Choroid plexus epithelial cell (primary cell): ENCODE results near the gene FRMD8.

ENCODE experiments used
- DNase-seq: peaks from one replicate; pipeline ENCODE4 v3.0.0-alpha.2; 2010; ENCODE audit warnings: low read depth
- H3K4me3 ChIP-seq: 2 replicates; pipeline ENCODE4 v1.5.1; 2011; ENCODE audit warnings: low read depth, mild to moderate bottlenecking, control low read depth, low read length, moderate library complexity
- CTCF ChIP-seq: conservative IDR thresholded peaks from 2 replicates; pipeline ENCODE4 v1.5.1; 2011; ENCODE audit warnings: low read depth, mild to moderate bottlenecking, control low read depth, inconsistent platforms, low read length, moderate library complexity

Gene FRMD8

DNA sequence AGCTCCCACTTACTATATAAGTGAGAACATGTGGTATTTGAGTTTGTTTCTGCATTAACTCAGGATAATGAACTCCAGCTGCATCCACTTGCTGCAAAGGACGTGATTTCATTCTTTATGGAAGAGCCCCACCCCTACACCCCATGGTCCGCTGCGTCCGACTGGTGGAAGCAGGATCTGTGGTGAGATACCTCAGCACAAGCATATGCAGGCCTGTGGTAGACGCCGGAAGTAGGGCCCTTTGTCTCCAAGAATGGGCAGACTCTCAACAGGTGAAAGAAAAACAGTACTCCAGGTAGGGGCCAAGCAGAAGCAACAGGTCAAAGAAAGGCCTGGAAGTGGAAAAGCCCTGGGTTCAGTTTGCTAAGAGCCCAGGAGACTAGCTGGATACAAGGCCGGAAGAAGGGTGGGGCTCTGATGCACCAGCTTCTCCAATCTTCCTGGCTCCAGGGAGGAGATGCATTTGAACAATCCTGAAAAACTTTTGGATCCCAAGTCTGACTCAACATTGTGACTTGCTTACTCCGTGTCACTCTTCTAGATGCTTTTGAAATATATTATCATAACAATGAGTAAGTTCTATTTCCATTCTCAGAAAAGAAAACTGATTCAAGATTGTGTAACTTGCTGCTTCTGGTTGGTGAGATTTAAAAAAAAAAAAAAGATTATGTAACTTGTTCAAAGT, 66.5 kb downstream of the FRMD8 start:
- H3K4me3 ChIP-seq, result no peak overlapping the region
- DNase-seq, result peak; percentile 68
- no peak for TF ChIP-seq CTCF

DNA sequence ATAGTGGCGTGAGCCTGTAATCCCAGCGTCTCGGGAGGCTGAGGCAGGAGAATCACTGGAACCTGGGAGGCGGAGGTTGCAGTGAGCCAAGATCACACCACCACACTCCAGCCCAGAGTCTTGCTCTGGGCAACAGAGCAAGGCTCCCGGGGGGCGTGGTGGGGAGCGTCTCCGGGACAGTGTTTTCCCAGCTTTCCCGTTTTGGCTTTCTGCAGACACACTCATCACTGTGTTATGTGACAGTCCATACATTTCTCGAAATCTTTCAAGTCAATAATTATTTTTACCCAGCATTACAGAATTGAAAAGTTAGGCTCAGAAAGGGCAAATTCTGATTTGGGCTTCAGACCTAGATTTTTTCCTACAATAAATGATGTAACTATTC, 67.9 kb downstream of the FRMD8 start:
- H3K4me3 ChIP-seq, result peak overlapping the region; percentile 63
- no peak for TF ChIP-seq CTCF
- DNase-seq, result no peak

DNA sequence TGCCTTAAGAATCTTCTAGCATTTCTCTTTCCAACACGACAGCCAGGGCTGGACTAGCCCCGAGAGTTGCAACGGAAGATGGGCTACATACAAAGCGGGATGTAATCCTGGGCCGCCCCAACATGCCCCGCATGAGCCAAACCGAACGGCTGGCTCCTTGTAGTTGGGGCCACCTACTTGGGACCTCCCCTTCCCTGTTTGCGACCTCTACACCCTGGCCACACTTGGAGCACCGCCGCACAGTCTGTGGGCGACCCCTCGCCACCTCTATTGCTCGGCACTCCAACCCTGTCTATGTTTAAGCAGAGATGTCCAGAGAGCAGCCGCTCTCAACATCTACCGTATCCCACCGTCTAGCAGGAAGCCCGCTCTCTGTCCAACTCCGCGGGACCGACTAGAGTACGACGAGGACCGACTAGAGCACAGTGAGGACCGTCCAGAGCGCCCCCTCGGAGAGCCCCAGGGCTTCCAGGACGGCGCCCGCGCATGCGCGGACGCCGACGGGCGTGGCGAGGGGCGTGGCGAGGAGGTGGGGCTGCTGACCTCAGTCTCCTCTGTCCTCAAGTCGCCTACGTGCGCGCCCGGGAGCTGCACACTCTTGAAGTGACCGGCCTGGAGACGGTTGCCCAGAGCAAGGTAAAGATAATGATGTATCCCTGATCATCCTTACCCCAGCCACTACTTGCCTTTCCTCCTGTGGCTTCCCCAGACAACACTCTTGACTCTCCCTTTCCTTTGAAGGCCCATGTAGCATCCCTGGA, 68.4 kb downstream of the FRMD8 start:
- peak overlapping the region; percentile 63 for H3K4me3 ChIP-seq
- DNase-seq, result peak; percentile 82
- no peak for TF ChIP-seq CTCF

DNA sequence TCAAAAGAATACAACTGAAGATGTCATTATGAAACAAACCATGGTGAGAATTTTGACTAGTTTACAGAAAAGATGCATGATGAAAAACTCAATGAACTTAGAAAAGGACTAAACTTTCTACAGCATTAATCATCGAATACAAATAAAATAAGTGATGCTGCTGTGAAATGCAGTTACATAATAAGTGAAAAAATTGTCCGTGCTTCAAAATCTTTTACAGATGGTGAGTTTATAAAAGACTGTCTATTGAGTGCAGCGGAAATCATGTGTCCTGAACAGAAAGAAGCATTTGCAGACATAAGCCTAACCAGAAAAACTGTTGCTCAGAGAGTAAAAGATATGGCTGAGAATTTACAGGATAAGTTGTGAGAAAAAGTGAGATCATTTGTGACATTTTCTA, 70.0 kb downstream of the FRMD8 start:
- TF ChIP-seq CTCF, result no peak
- no peak for DNase-seq
- no peak overlapping the region for H3K4me3 ChIP-seq

DNA sequence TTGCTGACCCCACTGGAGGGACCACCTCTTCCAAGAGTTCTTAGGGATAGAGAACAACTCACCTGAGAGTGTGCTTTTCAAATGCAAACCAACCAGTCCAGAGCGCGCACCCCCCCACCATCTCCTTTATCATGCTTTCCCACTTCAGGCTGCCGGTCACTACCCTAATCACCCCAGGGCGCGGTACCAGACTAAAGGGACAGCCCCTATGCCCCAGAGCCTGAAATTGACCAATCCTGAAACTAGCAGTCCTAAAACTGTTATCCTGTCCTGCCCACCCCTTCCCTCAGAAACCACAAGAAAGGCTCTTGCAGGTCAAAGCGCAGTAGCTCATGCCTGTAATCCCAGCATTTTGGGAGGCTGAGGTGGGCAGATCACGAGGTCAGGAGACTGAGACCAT, 73.1 kb downstream of the FRMD8 start:
- TF ChIP-seq CTCF, result no peak
- H3K4me3 ChIP-seq, result no peak overlapping the region
- no peak for DNase-seq
